Measurements from ENCODE around the gene RASL10B.
"Not testable (repeated sequence)": the region's sequence is repeated elsewhere in the genome, so short reads cannot be mapped to it uniquely, and the experiment has no call there.

The RASL10B gene

GRCh38 chr17:35743626-35744328, 12.3 kb downstream of the RASL10B start:
- no peak for DNase-seq

GRCh38 chr17:35744830-35745229, 13.4 kb downstream of the RASL10B start:
- no peak for DNase-seq

- DNase-seq: no peak
Observed at GRCh38 chr17:35745246-35745645, 13.8 kb downstream of the RASL10B start.

GRCh38 chr17:35745749-35746320, 14.4 kb downstream of the RASL10B start:
- DNase-seq: no peak

- peak; percentile 55 for DNase-seq
Observed at GRCh38 chr17:35747540-35748017, 16.1 kb downstream of the RASL10B start.

GRCh38 chr17:35748341-35748841, 17.0 kb downstream of the RASL10B start:
- no peak for DNase-seq

- DNase-seq: no peak
Observed at GRCh38 chr17:35748979-35749378, 17.5 kb downstream of the RASL10B start.

GRCh38 chr17:35749560-35750412, 18.3 kb downstream of the RASL10B start:
- no peak for DNase-seq

- DNase-seq: no peak
Observed at GRCh38 chr17:35750526-35751395, 19.3 kb downstream of the RASL10B start.

GRCh38 chr17:35751541-35751940, 20.1 kb downstream of the RASL10B start:
- not testable (repeated sequence) for DNase-seq

GRCh38 chr17:35752471-35752870, 21.0 kb downstream of the RASL10B start:
- no peak for DNase-seq

- no peak for DNase-seq
Observed at GRCh38 chr17:35752945-35753764, 21.7 kb downstream of the RASL10B start, which contains the start of gene GAS2L2. TSS of gene GAS2L2 (minus strand) at chr17:35753239. CDS start at chr17:35752850, 389 bp downstream.

- DNase-seq: no peak
Observed at GRCh38 chr17:35757243-35757642, 25.8 kb downstream of the RASL10B start.

- no peak for DNase-seq
Observed at GRCh38 chr17:35760587-35760986, 29.1 kb downstream of the RASL10B start, which contains the start of gene C17orf50. TSS of gene C17orf50 (plus strand) at chr17:35760887. CDS start at chr17:35760942, 55 bp downstream.

- DNase-seq: no peak
Observed at GRCh38 chr17:35761601-35762000, 30.2 kb downstream of the RASL10B start.

- no peak for DNase-seq
Observed at GRCh38 chr17:35763767-35764122, 32.3 kb downstream of the RASL10B start.

GRCh38 chr17:35764123-35764991, 32.9 kb downstream of the RASL10B start:
- DNase-seq: peak; percentile 87

- DNase-seq: no peak
Observed at GRCh38 chr17:35765086-35765710, 33.8 kb downstream of the RASL10B start.

GRCh38 chr17:35765756-35766488, 34.5 kb downstream of the RASL10B start:
- DNase-seq: no peak
